HepG2 (cell line): Measurements from ENCODE around the gene OSGEPL1. TPM values are rescaled to one million over a fixed set of nuclear protein-coding genes. Genes with fewer than 3 reads are reported as not detected.

Experiments
- MAF1 ChIP-seq: sonication (generic); formaldehyde crosslinking; IDR thresholded peaks from 2 replicates; pipeline ENCODE4 v1.5.0; 2020; ENCODE audit warnings: missing genetic modification reagents, borderline replicate concordance
- PITX1 ChIP-seq: sonication (generic); formaldehyde crosslinking; IDR thresholded peaks from 2 replicates; pipeline ENCODE4 v1.5.1; 2020; ENCODE audit warnings: mild to moderate bottlenecking, missing genetic modification reagents
- ZBTB26 ChIP-seq: IDR thresholded peaks from 2 replicates; pipeline ENCODE4 v1.6.1; 2016; ENCODE audit warnings: missing compliant biosample characterization, missing genetic modification reagents, borderline replicate concordance
- ZBTB33 ChIP-seq: sonication (generic); formaldehyde crosslinking; IDR thresholded peaks from 2 replicates; pipeline ENCODE4 v1.4.0; 2020; ENCODE audit warnings: missing genetic modification reagents
- ZFP36L1 ChIP-seq: sonication (generic); formaldehyde crosslinking; IDR thresholded peaks from 2 replicates; pipeline ENCODE4 v1.8.0; 2022; ENCODE audit warnings: mild to moderate bottlenecking, missing genetic modification reagents, moderate library complexity
- ZFP41 ChIP-seq: sonication (generic); formaldehyde crosslinking; IDR thresholded peaks from 2 replicates; pipeline ENCODE4 v1.4.0; 2020; ENCODE audit warnings: mild to moderate bottlenecking, missing genetic modification reagents, borderline replicate concordance
- ZNF253 ChIP-seq: sonication (generic); formaldehyde crosslinking; IDR thresholded peaks from 2 replicates; pipeline ENCODE4 v1.8.0; 2022; ENCODE audit warnings: mild to moderate bottlenecking, missing genetic modification reagents, borderline replicate concordance
- ZNF326 ChIP-seq: sonication (generic); formaldehyde crosslinking; IDR thresholded peaks from 2 replicates; pipeline ENCODE4 v1.4.0; 2020; ENCODE audit warnings: missing genetic modification reagents, borderline replicate concordance
- ZNF382 ChIP-seq: sonication (generic); formaldehyde crosslinking; IDR thresholded peaks from 2 replicates; pipeline ENCODE4 v1.5.0; 2020; ENCODE audit warnings: missing genetic modification reagents, mild to moderate bottlenecking, borderline replicate concordance
- ZNF460 ChIP-seq: sonication (generic); formaldehyde crosslinking; IDR thresholded peaks from 2 replicates; pipeline ENCODE4 v1.5.1; 2020; ENCODE audit warnings: missing genetic modification reagents, mild to moderate bottlenecking, borderline replicate concordance
- ZNF543 ChIP-seq: sonication (generic); formaldehyde crosslinking; IDR thresholded peaks from 2 replicates; pipeline ENCODE4 v1.4.0; 2020; ENCODE audit warnings: mild to moderate bottlenecking, missing genetic modification reagents
- ZNF839 ChIP-seq: sonication (generic); formaldehyde crosslinking; IDR thresholded peaks from 2 replicates; pipeline ENCODE4 v1.4.0; 2020; ENCODE audit warnings: missing genetic modification reagents, mild to moderate bottlenecking, borderline replicate concordance
- ZNF878 ChIP-seq: sonication (generic); formaldehyde crosslinking; IDR thresholded peaks from 2 replicates; pipeline ENCODE4 v1.8.1; 2023; ENCODE audit warnings: mild to moderate bottlenecking, missing genetic modification reagents, moderate library complexity
- polyA plus RNA-seq, 8 experiments: library from polyadenylated mRNA; depleted of rRNA in 3 of 8; stranded (reverse) in 7 of 8; unstranded in 1 of 8; fragments of >200 nt; fragmentation: Illumina TruSeq in 4 of 8; extraction: Trizol in 4 of 8; gene quantifications; 2 replicates each; pipeline versions ENCODE4 v1.2.1 to v1.2.3, GENCODE V29; 2011 to 2016; ENCODE audit warnings: low read depth in 4 of 8, missing spikeins in 1 of 8, mixed read lengths in 1 of 8; ENCODE audit not compliant: insufficient read depth in 1 of 8
- total RNA-seq, 5 experiments: library from RNA; depleted of rRNA; stranded (reverse); fragments of >200 nt; fragmentation: Illumina TruSeq; extraction: Trizol; gene quantifications; 2 replicates each; pipeline ENCODE4 v1.2.3, GENCODE V29; 2016; ENCODE audit warnings: low read depth in 1 of 5
- TF ChIP-seq, protein P1 (sequence below): sonication (generic); formaldehyde crosslinking; IDR thresholded peaks from 2 replicates; pipeline ENCODE4 v1.8.0; 2022; ENCODE audit warnings: missing genetic modification reagents, mild to moderate bottlenecking, moderate library complexity, borderline replicate concordance
- TF ChIP-seq, protein P2 (sequence below): IDR thresholded peaks from 2 replicates; pipeline ENCODE4 v1.4.0; 2020; ENCODE audit warnings: mild to moderate bottlenecking, missing genetic modification reagents

Gene OSGEPL1
- total and polyA plus RNA-seq, 2 of the 13 experiments (the other 11 are each of a cell fraction or from before 2014, with no cell fraction given) = 10.2 to 10.8 TPM

DNA sequence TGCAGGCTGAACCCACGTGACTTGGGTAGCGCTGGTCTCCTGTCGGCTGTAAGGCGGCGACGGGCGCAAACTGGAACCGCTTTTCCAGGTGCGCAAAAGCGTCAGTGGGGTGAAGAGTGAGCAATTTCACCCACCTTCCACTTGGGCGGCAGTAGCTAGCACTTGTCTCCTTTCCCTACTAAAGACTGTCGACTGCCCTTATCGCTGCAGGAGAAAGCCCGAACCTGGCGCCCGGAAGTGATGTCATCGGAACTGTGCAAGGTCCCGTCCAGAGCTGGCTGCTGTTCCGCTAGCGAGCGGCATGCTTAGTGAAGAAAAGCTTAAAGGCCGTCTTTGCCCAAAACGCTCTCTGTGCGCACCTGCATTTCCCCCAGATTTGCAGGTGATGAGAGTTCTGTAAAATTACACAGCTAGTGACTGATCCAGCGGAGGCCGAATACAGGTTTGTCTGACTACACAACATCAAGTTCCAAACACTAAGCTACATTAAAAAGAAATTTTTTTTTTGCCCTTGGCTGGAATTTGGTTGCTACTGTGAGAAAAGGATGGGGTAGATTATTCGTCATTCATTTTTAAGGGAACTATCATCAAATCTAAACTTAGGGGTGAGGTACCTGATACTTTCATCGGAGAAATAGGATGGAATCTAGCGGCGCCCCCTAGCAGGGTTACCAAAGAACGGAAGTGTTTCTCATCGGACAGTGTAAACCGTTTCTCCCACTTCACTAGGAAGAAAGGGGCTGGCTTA, at the start of gene OSGEPL1 (continued):
- TF ChIP-seq ZNF326 (CRISPR knock-in tag) = 0 out of 2 replicates have a peak, but pooled peaks have one; percentile 29
- no peak for TF ChIP-seq ZNF460 (CRISPR knock-in tag)
- no peak for TF ChIP-seq ZNF253 (CRISPR knock-in tag)
- peak; percentile 36; the same call in 1 of the 2 replicates for TF ChIP-seq ZBTB33 (CRISPR knock-in tag)
- no peak; the same call in 1 of the 2 replicates for TF ChIP-seq ZNF878 (CRISPR knock-in tag)
- no peak; the same call in 1 of the 2 replicates for TF ChIP-seq ZFP41 (CRISPR knock-in tag)
- TF ChIP-seq, protein P1, sequence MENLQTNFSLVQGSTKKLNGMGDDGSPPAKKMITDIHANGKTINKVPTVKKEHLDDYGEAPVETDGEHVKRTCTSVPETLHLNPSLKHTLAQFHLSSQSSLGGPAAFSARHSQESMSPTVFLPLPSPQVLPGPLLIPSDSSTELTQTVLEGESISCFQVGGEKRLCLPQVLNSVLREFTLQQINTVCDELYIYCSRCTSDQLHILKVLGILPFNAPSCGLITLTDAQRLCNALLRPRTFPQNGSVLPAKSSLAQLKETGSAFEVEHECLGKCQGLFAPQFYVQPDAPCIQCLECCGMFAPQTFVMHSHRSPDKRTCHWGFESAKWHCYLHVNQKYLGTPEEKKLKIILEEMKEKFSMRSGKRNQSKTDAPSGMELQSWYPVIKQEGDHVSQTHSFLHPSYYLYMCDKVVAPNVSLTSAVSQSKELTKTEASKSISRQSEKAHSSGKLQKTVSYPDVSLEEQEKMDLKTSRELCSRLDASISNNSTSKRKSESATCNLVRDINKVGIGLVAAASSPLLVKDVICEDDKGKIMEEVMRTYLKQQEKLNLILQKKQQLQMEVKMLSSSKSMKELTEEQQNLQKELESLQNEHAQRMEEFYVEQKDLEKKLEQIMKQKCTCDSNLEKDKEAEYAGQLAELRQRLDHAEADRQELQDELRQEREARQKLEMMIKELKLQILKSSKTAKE = no peak
- TF ChIP-seq ZBTB26 = peak; percentile 84
- TF ChIP-seq ZNF382 = no peak
- peak; percentile 42; the same call in 1 of the 2 replicates for TF ChIP-seq PITX1 (CRISPR knock-in tag)
- TF ChIP-seq ZFP36L1 (CRISPR knock-in tag) = no peak
- TF ChIP-seq ZNF543 (CRISPR knock-in tag) = peak; percentile 92
- TF ChIP-seq, protein P2, sequence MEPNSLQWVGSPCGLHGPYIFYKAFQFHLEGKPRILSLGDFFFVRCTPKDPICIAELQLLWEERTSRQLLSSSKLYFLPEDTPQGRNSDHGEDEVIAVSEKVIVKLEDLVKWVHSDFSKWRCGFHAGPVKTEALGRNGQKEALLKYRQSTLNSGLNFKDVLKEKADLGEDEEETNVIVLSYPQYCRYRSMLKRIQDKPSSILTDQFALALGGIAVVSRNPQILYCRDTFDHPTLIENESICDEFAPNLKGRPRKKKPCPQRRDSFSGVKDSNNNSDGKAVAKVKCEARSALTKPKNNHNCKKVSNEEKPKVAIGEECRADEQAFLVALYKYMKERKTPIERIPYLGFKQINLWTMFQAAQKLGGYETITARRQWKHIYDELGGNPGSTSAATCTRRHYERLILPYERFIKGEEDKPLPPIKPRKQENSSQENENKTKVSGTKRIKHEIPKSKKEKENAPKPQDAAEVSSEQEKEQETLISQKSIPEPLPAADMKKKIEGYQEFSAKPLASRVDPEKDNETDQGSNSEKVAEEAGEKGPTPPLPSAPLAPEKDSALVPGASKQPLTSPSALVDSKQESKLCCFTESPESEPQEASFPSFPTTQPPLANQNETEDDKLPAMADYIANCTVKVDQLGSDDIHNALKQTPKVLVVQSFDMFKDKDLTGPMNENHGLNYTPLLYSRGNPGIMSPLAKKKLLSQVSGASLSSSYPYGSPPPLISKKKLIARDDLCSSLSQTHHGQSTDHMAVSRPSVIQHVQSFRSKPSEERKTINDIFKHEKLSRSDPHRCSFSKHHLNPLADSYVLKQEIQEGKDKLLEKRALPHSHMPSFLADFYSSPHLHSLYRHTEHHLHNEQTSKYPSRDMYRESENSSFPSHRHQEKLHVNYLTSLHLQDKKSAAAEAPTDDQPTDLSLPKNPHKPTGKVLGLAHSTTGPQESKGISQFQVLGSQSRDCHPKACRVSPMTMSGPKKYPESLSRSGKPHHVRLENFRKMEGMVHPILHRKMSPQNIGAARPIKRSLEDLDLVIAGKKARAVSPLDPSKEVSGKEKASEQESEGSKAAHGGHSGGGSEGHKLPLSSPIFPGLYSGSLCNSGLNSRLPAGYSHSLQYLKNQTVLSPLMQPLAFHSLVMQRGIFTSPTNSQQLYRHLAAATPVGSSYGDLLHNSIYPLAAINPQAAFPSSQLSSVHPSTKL (CRISPR knock-in tag) = peak; percentile 78
- TF ChIP-seq MAF1 = no peak
- TF ChIP-seq ZNF839 (CRISPR knock-in tag) = peak; percentile 41; the same call in 1 of the 2 replicates
